Heart left ventricle (tissue), 13 donors: ENCODE results near the gene TACR3.

Experiments used
- CTCF ChIP-seq, 12 donors: fragments of 200-600 bp; sonication (generic) in 4 of 12; IDR thresholded peaks; one replicate each; pipeline versions ENCODE4 v1.5.0 to v1.8.0; 2018 to 2022; ENCODE audit warnings: antibody characterized with exemption in 12 of 12, mild to moderate bottlenecking in 5 of 12
- POLR2A ChIP-seq, 2 donors: fragments of 450-650 bp; IDR thresholded peaks; one replicate each; pipeline ENCODE4 v1.6.1; 2017; ENCODE audit warnings: antibody characterized with exemption in 2 of 2, mild to moderate bottlenecking in 2 of 2, moderate library complexity in 2 of 2
- donor health status: ischemic (EF 13 %, LVEDD 7.1; RV severe dilation, severe dysfunction).
- donor health status: DM: no; HTN: yes; CAD: no.
- donor health status: DM: no; HTN: no; CAD: no.
- donor health status: ischemic (EF 25% LVEDD 6.9; RV normal size, moderate dysfunction).
- donor health status: ischemic (EF 25% LVEDD 5.7; RV mildly dilated, moderate dysfunction).
- donor health status: ischemic (EF 35%, LVEDD 5.7; RV mildly dilated, moderate dysfunction).
- donor health status: nonischemic (EF 11% LVEDD 7.7; RV severe dilation, severe dysfunction).
- donor health status: DM: yes; HTN: yes; CAD: no.
- donor health status: PGD.
- donor health status: ischemic (EF 29% LVEDD 5.4; RV normal size, mild dysfunction).
- donor health status: nonischemic (EF 23%, LVEDD 6.1; RV moderate dilation, normal function).

GRCh38 chr4:103664436-103665075 is 55.2 kb downstream of the TACR3 start:
- TF ChIP-seq POLR2A (IDR thresholded peaks at IDR 0.05) (no peak), CTCF (IDR thresholded peaks at IDR 0.05) (no peak)
